GM12874 (cell line): Measurements from ENCODE around the gene ATG7.

ENCODE experiments used
- TF ChIP-seq, protein P1 (sequence below): IDR thresholded peaks from 2 replicates; pipeline ENCODE4 v1.5.1; 2011; ENCODE audit warnings: low read depth, mild to moderate bottlenecking, control low read depth, low read length, moderate library complexity; ENCODE audit not compliant: insufficient read depth

ATG7 gene

DNA sequence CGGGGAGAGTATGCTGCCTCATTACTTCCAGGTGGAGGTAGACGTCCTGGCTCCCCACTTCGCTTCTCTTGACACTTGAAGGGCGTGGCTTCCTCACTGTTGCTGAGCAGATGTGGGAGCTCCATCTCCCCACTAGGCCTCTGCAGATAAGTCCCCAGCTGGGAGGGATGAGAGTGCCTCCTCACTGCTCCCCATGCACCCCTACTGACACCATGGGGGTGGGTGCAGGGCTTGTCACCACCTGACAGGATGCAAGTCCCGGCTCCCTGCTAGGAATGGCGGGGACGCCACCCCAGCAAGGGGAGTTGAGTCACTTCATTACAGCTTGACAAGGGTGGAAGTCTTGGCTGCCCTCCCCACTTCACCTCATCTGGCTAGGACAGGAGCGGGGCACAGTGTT is 36.8 kb upstream of the ATG7 start:
- TF ChIP-seq, protein P1, sequence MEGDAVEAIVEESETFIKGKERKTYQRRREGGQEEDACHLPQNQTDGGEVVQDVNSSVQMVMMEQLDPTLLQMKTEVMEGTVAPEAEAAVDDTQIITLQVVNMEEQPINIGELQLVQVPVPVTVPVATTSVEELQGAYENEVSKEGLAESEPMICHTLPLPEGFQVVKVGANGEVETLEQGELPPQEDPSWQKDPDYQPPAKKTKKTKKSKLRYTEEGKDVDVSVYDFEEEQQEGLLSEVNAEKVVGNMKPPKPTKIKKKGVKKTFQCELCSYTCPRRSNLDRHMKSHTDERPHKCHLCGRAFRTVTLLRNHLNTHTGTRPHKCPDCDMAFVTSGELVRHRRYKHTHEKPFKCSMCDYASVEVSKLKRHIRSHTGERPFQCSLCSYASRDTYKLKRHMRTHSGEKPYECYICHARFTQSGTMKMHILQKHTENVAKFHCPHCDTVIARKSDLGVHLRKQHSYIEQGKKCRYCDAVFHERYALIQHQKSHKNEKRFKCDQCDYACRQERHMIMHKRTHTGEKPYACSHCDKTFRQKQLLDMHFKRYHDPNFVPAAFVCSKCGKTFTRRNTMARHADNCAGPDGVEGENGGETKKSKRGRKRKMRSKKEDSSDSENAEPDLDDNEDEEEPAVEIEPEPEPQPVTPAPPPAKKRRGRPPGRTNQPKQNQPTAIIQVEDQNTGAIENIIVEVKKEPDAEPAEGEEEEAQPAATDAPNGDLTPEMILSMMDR, result no peak

DNA sequence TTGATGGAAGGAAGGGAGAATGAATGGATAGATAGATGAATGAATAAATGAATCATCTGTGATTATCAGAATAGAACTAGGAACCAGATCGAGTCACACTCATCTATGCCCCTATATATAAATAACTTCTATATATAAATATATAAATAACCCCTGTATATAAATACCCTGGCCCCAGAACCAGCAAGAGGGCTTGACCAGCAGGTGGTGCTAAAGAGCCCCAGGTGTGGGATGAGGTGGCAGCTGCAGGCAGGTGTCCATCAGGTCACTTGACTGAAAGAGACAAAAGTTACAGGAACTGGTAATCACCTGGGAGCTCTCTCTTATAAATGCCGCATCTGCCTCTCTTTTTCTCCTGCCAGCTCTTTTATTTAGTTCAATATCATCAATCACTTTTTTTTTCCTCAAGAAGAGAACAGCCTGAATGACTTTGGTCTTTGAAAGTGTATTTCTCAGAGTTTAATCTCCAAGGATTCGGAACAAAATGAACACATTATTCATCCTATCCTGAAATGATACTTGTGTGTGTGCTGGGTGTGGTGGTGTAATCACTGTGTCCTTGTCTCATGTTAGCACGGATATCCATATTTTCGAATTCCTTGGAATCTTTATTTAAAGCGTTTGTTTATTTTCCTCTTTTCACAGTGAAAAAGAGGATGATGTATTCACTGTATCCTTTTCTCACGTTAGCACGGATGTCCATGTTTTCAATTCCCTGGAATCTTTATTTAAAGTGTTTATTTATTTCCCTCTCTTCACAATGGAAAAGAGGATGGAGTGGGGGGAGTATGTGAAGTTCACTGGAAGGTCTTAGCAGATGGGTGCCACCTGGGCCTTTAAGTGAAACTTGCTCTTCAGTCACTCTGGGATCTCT is 35.4 kb upstream of the ATG7 start:
- TF ChIP-seq, protein P1, result peak; percentile 71

- TF ChIP-seq, protein P1, result no peak
Measured at GRCh38 chr3:11238060-11238459, 34.1 kb upstream of the ATG7 start.

DNA sequence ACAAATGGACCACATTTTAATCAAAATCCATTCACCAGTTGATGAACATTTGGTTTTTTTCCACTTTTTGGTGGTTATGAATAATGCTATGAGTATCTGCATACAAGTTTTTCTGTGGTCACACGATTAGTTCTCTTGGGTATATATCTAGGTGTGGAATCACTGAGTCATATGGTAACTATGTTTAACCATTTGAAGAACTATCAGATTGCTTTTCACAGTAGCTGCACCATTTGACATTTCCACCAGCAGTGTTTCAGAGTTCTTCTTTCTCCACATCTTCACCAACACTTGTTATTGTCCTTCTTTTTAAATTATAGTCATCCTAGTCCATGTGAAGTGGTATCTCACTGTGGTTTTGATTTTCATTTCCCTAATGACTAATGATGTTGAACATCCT is 33.3 kb upstream of the ATG7 start:
- TF ChIP-seq, protein P1, result no peak

GRCh38 chr3:11239796-11240195 is 32.4 kb upstream of the ATG7 start:
- TF ChIP-seq, protein P1, result no peak

DNA sequence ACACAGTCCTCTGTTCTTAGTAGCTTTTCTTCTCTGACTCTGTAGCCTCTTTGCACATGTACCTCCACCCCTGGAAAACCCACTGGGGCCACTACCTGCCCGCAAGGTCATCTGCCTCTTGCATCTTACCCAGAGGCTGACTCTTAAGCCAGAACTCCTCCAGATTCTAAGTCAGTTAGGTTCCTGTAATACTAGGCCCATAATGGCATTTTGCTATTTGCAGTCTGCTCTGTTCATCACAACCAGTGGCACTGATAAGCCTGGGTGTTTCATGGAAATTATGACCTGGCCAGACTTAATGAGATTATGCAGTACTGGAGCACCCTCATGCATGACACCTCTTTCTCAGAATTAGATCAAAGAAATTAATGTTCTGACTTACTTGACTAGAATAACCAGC is 31.7 kb upstream of the ATG7 start:
- TF ChIP-seq, protein P1, result no peak

- TF ChIP-seq, protein P1, result no peak
Measured at GRCh38 chr3:11244121-11244677, 28.0 kb upstream of the ATG7 start.
